Stimulated activated naive CD8-positive, alpha-beta T cell treated with anti-CD3 and anti-CD28 coated beads, Interleukin-15, amount 100 ng/mL, for 72 hours (primary cell): Measurements from ENCODE around the gene CPED1.
"Not testable (repeated sequence)": the region's sequence is repeated elsewhere in the genome, so short reads cannot be mapped to it uniquely, and the experiment has no call there.

Experiments
- ATAC-seq: fragments of 150-1000 bp; cut with Tn5 transposase; 2 replicates; pipeline ENCODE4 v1.10.0; 2021; ENCODE audit warnings: mild to moderate bottlenecking, moderate library complexity
- DNase-seq, 2 donors: peaks; one replicate each; pipeline ENCODE4 v3.0.0; 2021 to 2022
- H3K27ac Mint-ChIP-seq, 2 donors: one replicate each; pipeline ENCODE4 v1.8.0; 2022; ENCODE audit warnings: mild to moderate bottlenecking in 2 of 2, mixed read lengths in 2 of 2, moderate library complexity in 2 of 2
- H3K27me3 Mint-ChIP-seq: one replicate; pipeline ENCODE4 v1.8.0; 2022; ENCODE audit warnings: mixed read lengths
- H3K4me1 Mint-ChIP-seq: one replicate; pipeline ENCODE4 v1.8.0; 2022; ENCODE audit warnings: mild to moderate bottlenecking, mixed read lengths
- H3K4me3 Mint-ChIP-seq, 2 donors: one replicate each; pipeline ENCODE4 v1.8.0; 2022; ENCODE audit warnings: mild to moderate bottlenecking in 2 of 2, mixed read lengths in 2 of 2, moderate library complexity in 1 of 2
- H3K9me3 Mint-ChIP-seq, 2 donors: one replicate each; pipeline ENCODE4 v1.8.0; 2022; ENCODE audit warnings: mixed read lengths in 2 of 2

CPED1 gene

GRCh38 chr7:121119047-121119446, 130.5 kb downstream of the CPED1 start:
- Mint-ChIP-seq H3K4me1 (no peaks in the 10 kb centered on the region), H3K9me3 (no peaks in the 10 kb centered on the region), H3K27ac (no peak overlapping the region), H3K4me3 (no peak overlapping the region), H3K27me3 (peaks cover 8% of the 10 kb centered on the region)
- no peak for DNase-seq
- no peak for ATAC-seq

GRCh38 chr7:121123032-121123431, 134.5 kb downstream of the CPED1 start:
- Mint-ChIP-seq H3K27ac (no peak overlapping the region), H3K9me3 (no peaks in the 10 kb centered on the region), H3K4me3 (no peak overlapping the region), H3K4me1 (no peaks in the 10 kb centered on the region), H3K27me3 (no peaks in the 10 kb centered on the region)
- ATAC-seq = no peak
- no peak for DNase-seq

DNA sequence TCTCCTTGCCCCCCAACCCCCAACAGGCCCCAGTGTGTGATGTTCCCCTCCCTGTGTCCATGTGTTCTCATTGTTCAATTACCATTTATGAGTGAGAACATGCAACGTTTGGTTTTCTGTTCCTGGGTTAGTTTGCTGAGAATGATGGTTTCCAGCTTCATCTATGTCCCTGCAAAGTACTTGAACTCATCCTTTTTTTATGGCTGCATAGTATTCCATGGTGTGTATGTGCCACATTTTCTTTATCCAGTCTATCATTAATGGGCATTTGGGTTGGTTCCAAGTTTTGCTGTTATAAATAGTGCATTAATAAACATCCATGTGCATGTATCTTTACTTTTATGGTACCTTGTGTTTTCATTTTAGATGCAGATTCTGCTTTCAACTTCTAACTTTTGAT, 136.9 kb downstream of the CPED1 start:
- not testable (repeated sequence) for H3K9me3 Mint-ChIP-seq, ATAC-seq, H3K27ac Mint-ChIP-seq, H3K4me1 Mint-ChIP-seq, H3K27me3 Mint-ChIP-seq, DNase-seq, H3K4me3 Mint-ChIP-seq

DNA sequence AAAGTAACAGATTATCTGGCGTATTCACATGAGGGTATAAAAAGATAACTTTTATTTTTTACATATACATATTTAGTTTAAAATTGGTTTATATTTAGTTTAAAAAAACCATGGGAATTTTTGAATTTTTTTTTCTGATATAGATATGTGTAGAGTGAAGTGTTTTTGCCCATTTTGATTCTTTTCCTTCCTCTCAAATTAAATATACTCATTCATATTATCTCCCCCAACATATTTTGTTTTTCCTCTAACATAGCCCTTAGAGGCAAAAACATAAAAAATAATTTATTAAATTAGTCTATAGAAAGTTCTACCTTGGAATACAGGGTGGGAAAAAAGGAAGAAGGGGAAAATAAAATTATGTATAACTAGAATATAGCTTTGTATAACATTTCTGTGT, 137.7 kb downstream of the CPED1 start:
- Mint-ChIP-seq H3K27me3 (peaks cover 6% of the 10 kb centered on the region), H3K27ac (no peak overlapping the region), H3K4me1 (no peaks in the 10 kb centered on the region), H3K9me3 (no peaks in the 10 kb centered on the region), H3K4me3 (no peak overlapping the region)
- no peak for ATAC-seq
- no peak for DNase-seq

DNA sequence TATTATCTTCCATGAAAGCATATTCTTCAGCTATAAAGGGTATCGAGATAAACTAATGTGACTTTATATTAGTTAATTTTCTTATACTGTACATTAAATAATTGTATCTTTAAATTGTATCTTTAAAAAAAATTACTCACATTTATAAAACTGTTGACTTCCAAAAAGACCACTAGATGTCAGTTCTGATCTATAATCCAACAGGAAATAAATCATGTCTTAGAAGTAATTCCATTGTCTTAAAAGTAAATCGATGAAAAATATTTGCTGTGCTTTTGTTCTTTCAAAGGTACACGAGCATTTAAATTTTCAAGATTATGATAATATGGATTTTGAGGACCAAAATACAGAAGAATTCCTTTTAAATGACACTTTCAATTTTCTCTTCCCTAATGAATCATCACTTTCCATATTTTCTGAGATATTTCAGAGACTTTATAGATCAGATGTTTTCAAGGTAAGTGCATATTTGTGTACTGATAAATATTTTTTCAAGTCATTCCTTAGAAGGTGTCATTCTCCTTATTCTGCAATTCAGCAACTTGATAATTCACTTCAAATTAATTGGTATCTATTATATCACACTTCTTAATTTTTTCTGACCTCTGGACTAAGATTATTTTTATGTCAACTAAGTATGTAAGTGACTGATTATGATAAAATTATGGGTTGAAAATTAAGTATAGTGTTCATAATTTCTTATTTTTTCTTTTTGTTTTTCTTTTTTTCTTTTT, 138.5 kb downstream of the CPED1 start:
- DNase-seq = no peak
- H3K27ac Mint-ChIP-seq = no peak overlapping the region
- H3K4me3 Mint-ChIP-seq = no peak overlapping the region
- no peaks in the 10 kb centered on the region for H3K9me3 Mint-ChIP-seq
- no peaks in the 10 kb centered on the region for H3K4me1 Mint-ChIP-seq
- H3K27me3 Mint-ChIP-seq = peaks cover 6% of the 10 kb centered on the region
- ATAC-seq = no peak

GRCh38 chr7:121132940-121133339, 144.4 kb downstream of the CPED1 start:
- Mint-ChIP-seq H3K9me3 (no peaks in the 10 kb centered on the region), H3K4me3 (no peak overlapping the region), H3K27me3 (peaks cover 6% of the 10 kb centered on the region), H3K4me1 (peaks cover under 1% of the 10 kb centered on the region), H3K27ac (no peak overlapping the region)
- DNase-seq = no peak
- no peak for ATAC-seq

DNA sequence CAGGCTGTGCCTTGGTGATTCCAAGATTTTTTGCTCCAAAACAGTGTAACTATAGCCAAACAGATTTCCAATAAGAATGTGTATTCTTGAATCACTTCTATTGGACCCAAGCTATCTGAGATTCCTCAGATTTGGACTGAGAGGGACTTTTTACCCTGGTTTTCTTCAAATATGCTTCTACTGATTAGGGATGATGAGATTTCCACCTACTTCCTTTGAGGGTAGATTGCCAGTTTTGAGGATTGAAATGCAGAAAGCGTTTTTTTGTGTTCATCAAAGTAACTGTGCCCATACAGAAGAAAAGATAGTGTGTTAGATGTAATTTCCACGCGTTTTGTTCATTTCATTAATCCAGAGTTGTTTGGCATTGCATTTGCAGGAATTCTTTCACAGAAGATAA, 144.9 kb downstream of the CPED1 start:
- no peak overlapping the region for H3K4me3 Mint-ChIP-seq
- peaks cover 6% of the 10 kb centered on the region for H3K4me1 Mint-ChIP-seq
- DNase-seq = no peak
- no peaks in the 10 kb centered on the region for H3K9me3 Mint-ChIP-seq
- H3K27me3 Mint-ChIP-seq = peaks cover 6% of the 10 kb centered on the region
- no peak overlapping the region for H3K27ac Mint-ChIP-seq
- no peak for ATAC-seq

- peak overlapping the region in 1 of 2 donors; percentile 69 for H3K4me3 Mint-ChIP-seq
- peak overlapping the region in 1 of 2 donors; percentile 97 for H3K27ac Mint-ChIP-seq
- no peak for ATAC-seq
- no peaks in the 10 kb centered on the region for H3K9me3 Mint-ChIP-seq
- H3K27me3 Mint-ChIP-seq = peaks cover 8% of the 10 kb centered on the region
- no peak for DNase-seq
- peaks cover 30% of the 10 kb centered on the region for H3K4me1 Mint-ChIP-seq
These were observed 149.1 kb downstream of the CPED1 start for GRCh38 chr7:121137580-121137979.

GRCh38 chr7:121138262-121138933, 149.9 kb downstream of the CPED1 start:
- ATAC-seq = peak; percentile 99
- peak overlapping the region; percentile 94 to 97 for H3K27ac Mint-ChIP-seq

GRCh38 chr7:121139427-121139826, 150.9 kb downstream of the CPED1 start:
- Mint-ChIP-seq H3K27ac (peak overlapping the region in 1 of 2 donors; percentile 67), H3K27me3 (peaks cover 14% of the 10 kb centered on the region), H3K4me1 (peaks cover 30% of the 10 kb centered on the region), H3K9me3 (no peaks in the 10 kb centered on the region), H3K4me3 (no peak overlapping the region)
- ATAC-seq = no peak
- no peak for DNase-seq

More at GRCh38 chr7:121138262-121138933, 149.9 kb downstream of the CPED1 start:
- peak; percentile 24 to 38 for DNase-seq
- peak overlapping the region; percentile 68 to 69 for H3K4me3 Mint-ChIP-seq
- H3K9me3 Mint-ChIP-seq = no peaks in the 10 kb centered on the region
- peaks cover 30% of the 10 kb centered on the region for H3K4me1 Mint-ChIP-seq
- H3K27me3 Mint-ChIP-seq = peaks cover 8% of the 10 kb centered on the region

GRCh38 chr7:121140790-121141189, 152.3 kb downstream of the CPED1 start:
- no peak overlapping the region for H3K27ac Mint-ChIP-seq
- no peak overlapping the region for H3K4me3 Mint-ChIP-seq
- ATAC-seq = no peak
- H3K9me3 Mint-ChIP-seq = no peaks in the 10 kb centered on the region
- H3K27me3 Mint-ChIP-seq = peaks cover 16% of the 10 kb centered on the region
- no peak for DNase-seq
- H3K4me1 Mint-ChIP-seq = peaks cover 30% of the 10 kb centered on the region

GRCh38 chr7:121151774-121152221, 163.3 kb downstream of the CPED1 start:
- no peak overlapping the region for H3K27ac Mint-ChIP-seq

GRCh38 chr7:121153411-121153810, 164.9 kb downstream of the CPED1 start:
- Mint-ChIP-seq H3K27ac (no peak overlapping the region), H3K9me3 (no peaks in the 10 kb centered on the region), H3K4me1 (no peaks in the 10 kb centered on the region), H3K4me3 (no peak overlapping the region), H3K27me3 (peaks cover 9% of the 10 kb centered on the region)
- DNase-seq (no peak), ATAC-seq (no peak)

More at GRCh38 chr7:121151774-121152221, 163.3 kb downstream of the CPED1 start:
- no peaks in the 10 kb centered on the region for H3K4me1 Mint-ChIP-seq
- no peak overlapping the region for H3K4me3 Mint-ChIP-seq
- peaks cover 7% of the 10 kb centered on the region for H3K27me3 Mint-ChIP-seq
- ATAC-seq (no peak), DNase-seq (no peak)
- H3K9me3 Mint-ChIP-seq = no peaks in the 10 kb centered on the region

GRCh38 chr7:121153995-121154394, 165.5 kb downstream of the CPED1 start:
- DNase-seq (no peak), ATAC-seq (no peak)
- H3K27me3 Mint-ChIP-seq = peaks cover 9% of the 10 kb centered on the region
- H3K9me3 Mint-ChIP-seq = no peaks in the 10 kb centered on the region
- H3K27ac Mint-ChIP-seq = no peak overlapping the region
- H3K4me3 Mint-ChIP-seq = no peak overlapping the region
- no peaks in the 10 kb centered on the region for H3K4me1 Mint-ChIP-seq

DNA sequence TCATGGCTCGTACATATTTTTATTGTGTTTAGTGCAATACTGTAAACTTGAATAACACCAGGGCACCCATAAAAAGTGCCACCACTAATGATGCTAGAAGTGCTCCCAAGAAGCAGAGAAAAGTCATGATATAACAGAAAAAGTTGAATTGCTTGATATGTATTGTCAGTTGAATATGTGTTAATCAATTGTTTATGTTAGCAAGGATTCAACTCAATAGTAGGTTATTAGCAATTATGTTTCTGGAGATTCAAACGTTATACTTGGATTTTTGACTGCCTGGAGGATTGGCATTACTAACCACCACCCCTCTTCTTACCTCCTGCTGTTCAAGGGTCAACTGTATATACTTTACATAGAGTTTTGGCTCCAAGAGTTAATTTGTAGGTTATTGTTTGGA, 168.3 kb downstream of the CPED1 start:
- DNase-seq = no peak
- peaks cover 25% of the 10 kb centered on the region for H3K27me3 Mint-ChIP-seq
- no peak overlapping the region for H3K4me3 Mint-ChIP-seq
- H3K27ac Mint-ChIP-seq = no peak overlapping the region
- no peaks in the 10 kb centered on the region for H3K4me1 Mint-ChIP-seq
- H3K9me3 Mint-ChIP-seq = no peaks in the 10 kb centered on the region
- ATAC-seq = no peak

GRCh38 chr7:121157341-121157751, 168.8 kb downstream of the CPED1 start:
- no peak for DNase-seq
- no peak overlapping the region for H3K4me3 Mint-ChIP-seq
- H3K27ac Mint-ChIP-seq = no peak overlapping the region
- no peak for ATAC-seq
- H3K27me3 Mint-ChIP-seq = peaks cover 27% of the 10 kb centered on the region
- H3K4me1 Mint-ChIP-seq = no peaks in the 10 kb centered on the region
- H3K9me3 Mint-ChIP-seq = no peaks in the 10 kb centered on the region
